ENCODE results near the gene PLCB4. TPM values are rescaled to one million over a fixed set of nuclear protein-coding genes. Genes with fewer than 3 reads are reported as not detected.

PLCB4 gene
- total RNA-seq, 1 experiment from 2014 or later, result 10.1 TPM

- Histone ChIP-seq H2BK20ac (ENCODE audit: low read depth, low read length, poor library complexity, severe bottlenecking) (no peak overlapping the region), H2BK120ac (ENCODE audit: low read depth, low read length, poor library complexity, severe bottlenecking) (no peak overlapping the region), H3K79me2 (ENCODE audit: insufficient read depth, low read length) (no peaks in the 10 kb centered on the region), H3K56ac (ENCODE audit: insufficient read length, low read depth, low read length) (no peak overlapping the region), H3K9ac (ENCODE audit: extremely low read depth, insufficient read length, low read length) (no peak overlapping the region), H3K79me1 (ENCODE audit: insufficient read depth, low read depth, low read length, poor library complexity, severe bottlenecking) (no peaks in the 10 kb centered on the region), H2AK5ac (ENCODE audit: insufficient read length, low read length) (no peak overlapping the region), H4K5ac (ENCODE audit: insufficient read length, low read depth, low read length) (no peak overlapping the region), H4K8ac (replicated peaks; ENCODE audit: insufficient read length, low read depth, low read length) (no peak overlapping the region), H3K4me2 (ENCODE audit: insufficient read depth, insufficient read length, low read length) (no peak overlapping the region), H4K91ac (ENCODE audit: insufficient read length, low read depth, low read length) (no peak overlapping the region), H2BK5ac (ENCODE audit: insufficient read length, low read length) (no peak overlapping the region), H3T11ph (ENCODE audit: low read length) (no peak overlapping the region), H4K20me1 (ENCODE audit: control insufficient read depth, insufficient read depth, insufficient read length) (no peaks in the 10 kb centered on the region), H3K14ac (ENCODE audit: insufficient read depth, low read length) (no peak overlapping the region), H3K27me3 (ENCODE audit: insufficient read depth, low read length) (no peaks in the 10 kb centered on the region), H2AFZ (ENCODE audit: low read length) (no peak overlapping the region), H3K23ac (ENCODE audit: insufficient read length, low read depth, low read length) (no peak overlapping the region), H3K27ac (ENCODE audit: insufficient read length, low read depth, low read length) (no peak overlapping the region), H3K9me3 (ENCODE audit: control insufficient read depth, low read depth, low read length) (no peaks in the 10 kb centered on the region), H2BK15ac (ENCODE audit: low read depth, low read length) (no peak overlapping the region), H3K4me1 (ENCODE audit: insufficient read depth, low read length) (no peaks in the 10 kb centered on the region), H2BK12ac (ENCODE audit: insufficient read length, low read depth, low read length) (no peak overlapping the region), H3K23me2 (ENCODE audit: insufficient read length, low read depth, low read length, poor library complexity, severe bottlenecking) (no peaks in the 10 kb centered on the region), H3K18ac (ENCODE audit: insufficient read length, low read depth, low read length) (no peak overlapping the region), H3K4ac (ENCODE audit: low read depth, low read length) (no peak overlapping the region)
- H3K27me3 Mint-ChIP-seq (ENCODE audit: low read depth), result no peaks in the 10 kb centered on the region
- no CpG with 5 or more reads among the region's 3 CpGs for WGBS (ENCODE audit: extremely low coverage, insufficient read length, low lambda C conversion rate)
- no peak overlapping the region for H3K27ac Mint-ChIP-seq
- no peak for TF ChIP-seq CTCF (conservative IDR thresholded peaks at IDR 0.05)
- H3K9me3 Mint-ChIP-seq, result no peaks in the 10 kb centered on the region
- H3K4me3 Mint-ChIP-seq, result no peak overlapping the region
- H3K36me3 Mint-ChIP-seq (ENCODE audit: insufficient read depth in 1 of 3, low read depth in 3 of 3), result no peaks in the 10 kb centered on the region; a peak in 1 of 7 replicates
- DNase-seq, result no peak
- H3K4me1 Mint-ChIP-seq, result peaks cover 2 to 6% of the 10 kb centered on the region in 2 experiments; a peak in 3 of 4 replicates
These were observed 33.8 kb upstream of the PLCB4 start for GRCh38 chr20:9035126-9035525.
